PC-9 (cell line): ENCODE data around the gene MEF2B. TPM values are rescaled to one million over a fixed set of nuclear protein-coding genes. Genes with fewer than 3 reads are reported as not detected.

Experiments used
- BruUV-seq: library from RNA; stranded (reverse); fragments of 400-500 nt; replicated peaks from 2 replicates; lab custom pipeline; 2021; lab: Mats Ljungman, UMichigan
- CTCF ChIA-PET: fragments of 300-600 bp; sonication (Branson Sonifier 250); formaldehyde crosslinking; loops from one replicate; lab custom pipeline; 2022; ENCODE audit warnings: antibody characterized with exemption; lab: Charles Lee
- POLR2A ChIA-PET: fragments of 300-600 bp; sonication (Branson Sonifier 250); formaldehyde crosslinking; loops from one replicate; lab custom pipeline; 2022; ENCODE audit warnings: antibody characterized with exemption; ENCODE audit not compliant: unreplicated experiment; lab: Charles Lee
- DNase-seq, 2 experiments: peaks; one replicate each; pipeline versions ENCODE4 v3.0.0 to v3.0.0-alpha.2; 2015 to 2022; ENCODE audit warnings: mixed read lengths in 1 of 2
- H2AFZ ChIP-seq: fragments of 200-600 bp; sonication (generic); 2 replicates; pipeline ENCODE4 v1.8.1; 2017; ENCODE audit warnings: antibody characterized with exemption
- H3F3A ChIP-seq: fragments of 200-600 bp; sonication (generic); 2 replicates; pipeline ENCODE4 v1.8.1; 2017; ENCODE audit warnings: antibody characterized with exemption, mild to moderate bottlenecking, low read depth; ENCODE audit not compliant: insufficient read depth
- H3K27ac ChIP-seq: fragments of 200-600 bp; sonication (generic); 2 replicates; pipeline ENCODE4 v1.6.1; 2016; ENCODE audit warnings: mixed run types
- H3K27me3 ChIP-seq: fragments of 200-600 bp; sonication (generic); 2 replicates; pipeline ENCODE4 v1.6.1; 2016; ENCODE audit warnings: low read depth, mixed run types; ENCODE audit not compliant: insufficient read depth
- H3K36me3 ChIP-seq: fragments of 200-600 bp; sonication (generic); 2 replicates; pipeline ENCODE4 v1.6.1; 2016; ENCODE audit warnings: low read depth, mixed run types
- H3K4me1 ChIP-seq: fragments of 200-600 bp; sonication (generic); replicated peaks from 2 replicates; pipeline ENCODE4 v1.6.1; 2016; ENCODE audit warnings: mixed run types; ENCODE audit not compliant: insufficient read depth
- H3K4me2 ChIP-seq: fragments of 200-600 bp; sonication (generic); 2 replicates; pipeline ENCODE4 v1.6.1; 2017; ENCODE audit warnings: mixed run types
- H3K4me3 ChIP-seq: fragments of 200-600 bp; sonication (generic); 2 replicates; pipeline ENCODE4 v1.6.1; 2016; ENCODE audit warnings: mixed run types
- H3K79me2 ChIP-seq: fragments of 200-600 bp; sonication (generic); 2 replicates; pipeline ENCODE4 v1.6.1; 2017; ENCODE audit warnings: low read depth, mixed run types
- H3K9me2 ChIP-seq: fragments of 200-600 bp; sonication (generic); 2 replicates; pipeline ENCODE4 v1.8.1; 2017; ENCODE audit warnings: mild to moderate bottlenecking; ENCODE audit not compliant: insufficient read depth
- H3K9me3 ChIP-seq: fragments of 200-600 bp; sonication (generic); 2 replicates; pipeline ENCODE4 v1.8.1; 2016; ENCODE audit warnings: low read depth; ENCODE audit not compliant: insufficient read depth
- H4K20me1 ChIP-seq: fragments of 200-600 bp; sonication (generic); 2 replicates; pipeline ENCODE4 v1.8.1; 2017; ENCODE audit not compliant: insufficient read depth
- CTCF ChIP-seq: fragments of 200-600 bp; sonication (generic); conservative IDR thresholded peaks from 2 replicates; pipeline ENCODE4 v1.6.1; 2017; ENCODE audit warnings: mixed run types, antibody characterized with exemption, mild to moderate bottlenecking, moderate library complexity
- EZH2 ChIP-seq: fragments of 200-600 bp; sonication (generic); IDR thresholded peaks from 2 replicates; pipeline ENCODE4 v1.8.0; 2017; ENCODE audit warnings: antibody characterized with exemption, low read depth
- intact Hi-C: fragments of 100-400 bp; cut with micrococcal nuclease; formaldehyde crosslinking; loops from one replicate; pipeline ENCODE4 v1.10.0; 2022; ENCODE audit not compliant: unreplicated experiment
- total RNA-seq: library from RNA; stranded (reverse); gene quantifications from 2 replicates; pipeline ENCODE4 v1.2.3, GENCODE V29; 2021

MEF2B gene
- total RNA-seq, 1 experiment from 2014 or later: 1.8 TPM

DNA sequence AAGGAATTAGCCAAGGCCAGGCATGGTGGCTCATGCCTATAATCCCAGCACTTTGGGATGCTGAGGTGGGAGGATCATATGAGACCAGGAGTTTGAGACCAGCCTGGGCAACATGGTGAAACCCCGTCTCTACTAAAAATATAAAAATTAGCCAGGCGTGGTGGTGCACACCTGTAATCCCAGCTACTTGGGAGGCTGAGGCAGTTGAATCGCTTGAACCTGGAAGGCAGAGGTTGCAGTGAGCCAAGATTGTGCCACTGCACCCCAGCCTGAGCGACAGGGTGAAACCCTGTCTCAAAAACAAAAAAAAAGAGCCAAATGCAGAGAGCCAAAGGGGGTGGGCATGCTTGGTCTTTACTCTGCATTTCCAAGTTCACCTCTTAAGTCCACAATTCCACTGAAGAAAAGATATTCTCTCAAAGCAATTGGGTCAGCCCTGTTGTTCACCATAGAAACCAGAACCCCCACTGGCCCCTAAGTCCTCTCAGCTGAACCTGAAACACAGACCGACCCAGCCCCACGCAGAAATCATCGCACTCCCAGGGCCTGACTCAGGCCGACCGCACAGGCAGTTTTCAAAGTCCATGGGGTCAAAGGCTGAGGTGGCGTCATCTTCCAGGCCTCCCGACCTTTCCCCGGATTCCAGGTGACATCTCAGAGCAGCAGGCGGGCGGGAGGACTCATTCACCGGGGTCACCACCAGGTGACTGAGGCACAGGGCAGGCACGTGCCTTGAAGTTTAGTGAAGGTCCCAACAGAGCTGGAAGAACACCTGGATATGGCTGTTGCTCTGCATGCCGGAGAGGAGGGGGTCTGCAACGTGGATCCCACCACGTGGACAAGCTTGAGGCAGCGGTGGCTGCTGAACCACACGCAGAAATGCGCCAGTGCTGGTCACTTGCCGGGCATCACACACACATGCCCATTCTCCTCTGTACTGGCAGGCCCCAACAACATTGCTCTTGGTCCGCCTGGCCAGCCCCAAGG is 73.1 kb downstream of the MEF2B start:
- intact Hi-C loops: no loop called here
- Histone ChIP-seq H3F3A (peaks cover 14% of the 10 kb centered on the region; the same call in 1 of the 2 replicates), H3K9me3 (no peaks in the 10 kb centered on the region), H3K9me2 (no peaks in the 10 kb centered on the region), H4K20me1 (no peaks in the 10 kb centered on the region), H3K79me2 (no peaks in the 10 kb centered on the region), H3K27ac (peak overlapping the region; percentile 79), H3K4me1 (peaks cover 52% of the 10 kb centered on the region), H3K27me3 (no peaks in the 10 kb centered on the region), H3K4me2 (peak overlapping the region; percentile 48), H2AFZ (no peak overlapping the region), H3K36me3 (no peaks in the 10 kb centered on the region), H3K4me3 (no peak overlapping the region)
- ChIA-PET POLR2A (no interaction called here), CTCF (interaction anchor here (0.5 to 0.6 kb wide), 2 partner anchors 20 to 768 kb away, joined by 3 to 5 read pairs; no protein-coding TSS in a partner anchor)
- TF ChIP-seq EZH2: no peak
- TF ChIP-seq CTCF: no peak
- BruUV-seq: no TSS peak
- peak; percentile 77 to 95 for DNase-seq

GRCh38 chr19:19095691-19096090 is 74.4 kb downstream of the MEF2B start:
- BruUV-seq: no TSS peak
- H3K9me3 ChIP-seq: no peaks in the 10 kb centered on the region

More at GRCh38 chr19:19095691-19096090, 74.4 kb downstream of the MEF2B start:
- H3K36me3 ChIP-seq: no peaks in the 10 kb centered on the region
- intact Hi-C loops: no loop called here
- peaks cover 14% of the 10 kb centered on the region; the same call in 1 of the 2 replicates for H3F3A ChIP-seq
- no peaks in the 10 kb centered on the region for H3K79me2 ChIP-seq
- H3K9me2 ChIP-seq: no peaks in the 10 kb centered on the region
- H3K27ac ChIP-seq: no peak overlapping the region
- DNase-seq: no peak
- no peak for TF ChIP-seq EZH2
- no peak for TF ChIP-seq CTCF
- ChIA-PET POLR2A (no interaction called here), CTCF (no interaction called here)
- H3K4me3 ChIP-seq: no peak overlapping the region
- H3K27me3 ChIP-seq: no peaks in the 10 kb centered on the region
- H3K4me1 ChIP-seq: peaks cover 52% of the 10 kb centered on the region
- H2AFZ ChIP-seq: no peak overlapping the region
- no peak overlapping the region for H3K4me2 ChIP-seq
- no peaks in the 10 kb centered on the region for H4K20me1 ChIP-seq

Other genes starting within 250 kb of the MEF2B start
- gene HOMER3, start 229.0 kb downstream of the MEF2B start, total RNA-seq: 55.7 and 62.5 TPM in 2 replicates
- gene SUGP2, start 136.7 kb downstream of the MEF2B start, total RNA-seq: 60.0 and 73.1 TPM in 2 replicates
- gene ARMC6, start 136.7 kb downstream of the MEF2B start, total RNA-seq: 23.5 and 28.8 TPM in 2 replicates
- 5.8 and 6.9 TPM in 2 replicates for gene SLC25A42, start 106.3 kb downstream of the MEF2B start, total RNA-seq
- gene TMEM161A, start 31.8 kb downstream of the MEF2B start, total RNA-seq: 41.1 and 53.6 TPM in 2 replicates
- gene BORCS8, start 21.9 kb upstream of the MEF2B start, total RNA-seq: 23.1 and 24.9 TPM in 2 replicates
- 132 and 161 TPM in 2 replicates for gene RFXANK, start 22.0 kb upstream of the MEF2B start, total RNA-seq
- gene NR2C2AP, start 33.2 kb upstream of the MEF2B start, total RNA-seq: 25.7 and 28.7 TPM in 2 replicates
- not detected in 2 replicates for gene NCAN, start 41.7 kb upstream of the MEF2B start, total RNA-seq
- gene TM6SF2, start 103.0 kb upstream of the MEF2B start, total RNA-seq: not detected in 2 replicates
- gene SUGP1, start 150.2 kb upstream of the MEF2B start, total RNA-seq: 39.9 and 56.7 TPM in 2 replicates
- 46.1 and 55.2 TPM in 2 replicates for gene MAU2, start 150.6 kb upstream of the MEF2B start, total RNA-seq
- gene GATAD2A, start 235.4 kb upstream of the MEF2B start, total RNA-seq: 97.8 and 129 TPM in 2 replicates